Measurements from ENCODE around the gene SPEF1. TPM values are rescaled to one million over a fixed set of nuclear protein-coding genes. Genes with fewer than 3 reads are reported as not detected.

SPEF1 gene
- total and polyA plus RNA-seq, 2 of the 4 experiments (the other 2 are of a cell fraction) = 0.15 TPM; not detected in 1

- CTCF ChIA-PET = no interaction called here
- BruUV-seq (replicated peaks) = no TSS peak
- no peak within 1 kb of the TSS for H3K18ac ChIP-seq (ENCODE audit: low read depth, low read length)
- H4K5ac ChIP-seq (ENCODE audit: low read depth, low read length) = no peak within 1 kb of the TSS
- no peak within 1 kb of the TSS for H3K27ac ChIP-seq (ENCODE audit: insufficient read depth, low read length)
- intact Hi-C loops (cut with micrococcal nuclease) = no loop called here
- WGBS, 2 experiments (ENCODE audit: extremely low coverage in 2 of 2, insufficient read length in 1 of 2) = 7% methylated on average over 3 of the region's 67 CpGs; no CpG with 5 or more reads in 1 of the 2 experiments
- no peak within 1 kb of the TSS for H4K91ac ChIP-seq (ENCODE audit: insufficient read depth, low read depth, low read length)
- TF ChIP-seq BHLHE40 (IDR thresholded peaks at IDR 0.05; ENCODE audit: low read depth, low read length) = no peak
- TF ChIP-seq POLR2A (IDR thresholded peaks at IDR 0.05; ENCODE audit: low read depth, low read length) = no peak
- TF ChIP-seq FOS (IDR thresholded peaks at IDR 0.05; ENCODE audit: low read depth, low read length) = no peak
- TF ChIP-seq RAD21 (IDR thresholded peaks at IDR 0.05; ENCODE audit: low read length) = no peak
- no peak for TF ChIP-seq CHD1 (IDR thresholded peaks at IDR 0.05; ENCODE audit: low read depth, low read length)
- no peak for TF ChIP-seq RCOR1 (IDR thresholded peaks at IDR 0.05; ENCODE audit: insufficient replicate concordance, low read length)
- no peak for TF ChIP-seq CEBPB (IDR thresholded peaks at IDR 0.05; ENCODE audit: low read depth, low read length)
- in situ Hi-C loops (cut with MboI; ENCODE audit: low sequenced_read_pairs) = no loop called here
- H2BK15ac ChIP-seq (ENCODE audit: low read depth, low read length) = no peak within 1 kb of the TSS
- H3K36me3 ChIP-seq (ENCODE audit: control insufficient read depth, insufficient read depth, low read length) = no peaks in the 10 kb centered on the region
- no peaks in the 10 kb centered on the region for H4K20me1 ChIP-seq (ENCODE audit: insufficient read depth, low read length)
- peak within 1 kb of the TSS; percentile 56 for H2AFZ ChIP-seq (replicated peaks; ENCODE audit: low read length, poor library complexity)
- H4K8ac ChIP-seq (ENCODE audit: low read depth in 2 of 2, low read length in 2 of 2) = no peak within 1 kb of the TSS
- H2BK20ac ChIP-seq (ENCODE audit: low read depth, low read length) = no peak within 1 kb of the TSS
- no peaks in the 10 kb centered on the region for H3K79me1 ChIP-seq (ENCODE audit: low read depth in 1 of 2, low read length in 2 of 2)
- 0 out of 2 replicates have a peak, but pooled peaks cover 2% of the 10 kb centered on the region for H3K9me1 ChIP-seq (ENCODE audit: insufficient read depth, low read length)
- H2BK120ac ChIP-seq (ENCODE audit: low read depth, low read length) = no peak within 1 kb of the TSS
- no peak within 1 kb of the TSS for H3K4me2 ChIP-seq (ENCODE audit: low read depth, low read length)
- POLR2A ChIA-PET (ENCODE audit: unreplicated experiment) = no interaction called here
- dilution Hi-C loops (cut with HindIII; ENCODE audit: low sequenced_read_pairs, unreplicated experiment) = no loop called here
- H2BK5ac ChIP-seq (ENCODE audit: low read depth, low read length, poor library complexity, severe bottlenecking) = no peak within 1 kb of the TSS
- H3K27me3 ChIP-seq (ENCODE audit: control insufficient read depth, insufficient read depth, low read length) = peaks cover 76% of the 10 kb centered on the region
- DNase-seq = no peak
- H3K4me3 ChIP-seq (ENCODE audit: insufficient read depth, low read depth, low read length) = no peak within 1 kb of the TSS; the same call in 1 of the 2 replicates
- no peaks in the 10 kb centered on the region for H3K4me1 ChIP-seq (ENCODE audit: control insufficient read depth, insufficient read depth, low read length)
- no peaks in the 10 kb centered on the region for H3K9me3 ChIP-seq (ENCODE audit: control insufficient read depth, insufficient read depth, low read length)
- H3K56ac ChIP-seq (ENCODE audit: extremely low read depth, insufficient read depth, low read length) = no peak within 1 kb of the TSS
- ATAC-seq (ENCODE audit: low read depth) = peak; percentile 50
- H2AK9ac ChIP-seq (replicated peaks; ENCODE audit: low read depth, low read length, poor library complexity) = peak within 1 kb of the TSS; percentile 72
- no peak within 1 kb of the TSS for H3K14ac ChIP-seq (replicated peaks; ENCODE audit: low read depth, low read length)
- no peak within 1 kb of the TSS for H2AK5ac ChIP-seq (ENCODE audit: low read depth, low read length)
- no peak within 1 kb of the TSS for H3K23ac ChIP-seq (ENCODE audit: low read depth, low read length)
- no peak within 1 kb of the TSS for H3K4ac ChIP-seq (ENCODE audit: low read depth, low read length)
- H3K9ac ChIP-seq (ENCODE audit: low read depth, low read length) = no peak within 1 kb of the TSS
Observed at GRCh38 chr20:3732327-3733118, 48.7 kb downstream of the SPEF1 start, which contains the start of gene HSPA12B. Gene HSPA12B (plus strand): TSS chr20:3732685. CDS start chr20:3738675, 5,990 bp downstream.

Measured in IMR-90 (cell line).